ENCODE measurements around the gene PPP1R18.
A peak's percentile ranks its signal among the peaks of the same experiment; 100 is the strongest.
"Not testable (repeated sequence)": the region's sequence is repeated elsewhere in the genome, so short reads cannot be mapped to it uniquely, and the experiment has no call there.

The PPP1R18 gene

GRCh38 chr6:30719791-30720737 is 33.6 kb upstream of the PPP1R18 start, which contains the start of gene TUBB:
TUBB (plus strand) TSS chr6:30720352; CDS start chr6:30720507, 155 bp downstream.
- peak; percentile 93 for DNase-seq (ENCODE audit: insufficient read length, low spot score)
- peak; percentile 81 for FAIRE-seq

DNA sequence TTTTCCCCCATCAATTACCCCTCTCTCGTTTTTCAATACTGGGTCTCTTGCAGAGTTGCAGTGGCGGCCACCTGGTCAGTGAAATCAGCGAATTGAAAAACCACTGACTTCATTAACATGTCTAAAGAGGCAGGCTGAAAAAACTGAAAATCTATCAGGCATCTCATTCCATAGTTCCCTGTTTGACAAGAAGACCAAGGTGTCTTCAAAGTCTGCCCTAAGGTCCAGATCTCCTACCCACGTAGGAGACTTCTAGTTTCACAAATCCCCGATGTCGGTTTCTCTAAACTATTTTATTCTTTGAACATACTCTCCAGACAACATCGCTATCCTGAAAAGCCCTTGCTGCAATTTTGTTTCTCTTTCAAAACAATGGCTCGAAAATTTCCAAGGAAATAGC is 32.9 kb upstream of the PPP1R18 start:
- FAIRE-seq (no peak), DNase-seq (ENCODE audit: insufficient read length, low spot score) (no peak)

- DNase-seq (ENCODE audit: insufficient read length, low spot score) = not testable (repeated sequence)
These were observed 31.6 kb upstream of the PPP1R18 start for GRCh38 chr6:30717845-30718720.

DNA sequence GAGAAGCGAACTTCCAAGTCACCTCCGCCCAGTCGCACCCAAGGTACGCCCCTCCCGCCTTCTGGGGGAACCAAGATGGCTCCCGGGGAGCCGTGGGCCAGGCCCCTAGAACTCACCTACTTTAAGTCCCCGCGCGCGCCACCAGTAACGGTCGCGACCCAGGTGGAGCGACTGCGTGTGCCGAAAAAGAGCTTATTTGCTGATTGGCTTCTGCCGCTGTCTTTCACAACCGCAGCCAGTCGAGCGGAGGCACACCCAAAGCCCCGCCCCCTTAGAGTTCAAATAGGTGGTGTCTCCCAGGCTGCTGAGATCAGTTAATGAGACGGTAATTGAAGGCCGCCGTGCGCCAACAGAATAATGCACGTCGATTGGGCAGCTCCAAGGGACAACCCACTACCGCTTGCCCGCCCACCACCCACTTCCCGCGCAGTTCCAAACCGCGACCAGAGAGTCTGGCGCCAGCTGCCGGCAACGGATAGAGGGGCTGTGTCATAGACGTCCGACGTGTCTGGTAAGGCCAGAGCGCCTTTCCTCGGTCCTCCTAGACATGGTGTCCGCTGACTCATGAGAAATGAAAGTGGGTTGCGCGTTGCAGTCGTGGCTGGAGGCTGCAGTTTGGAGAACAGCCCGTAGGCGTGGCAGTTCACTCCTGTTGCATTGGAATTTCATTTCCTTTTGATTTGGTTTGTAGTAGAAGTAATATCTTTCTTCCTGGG is 30.8 kb upstream of the PPP1R18 start, which contains the start of gene MDC1:
Gene MDC1, minus strand, starts transcription at position 153 of the 716 bp plus-strand sequence. CDS start 2,106 bp downstream, outside the sequence.
- peak; percentile 97 for DNase-seq (ENCODE audit: insufficient read length, low spot score)
- peak; percentile 92 for FAIRE-seq

More at GRCh38 chr6:30717845-30718720, 31.6 kb upstream of the PPP1R18 start:
- not testable (repeated sequence) for FAIRE-seq

GRCh38 chr6:30716879-30717128 is 30.4 kb upstream of the PPP1R18 start:
- FAIRE-seq (no peak), DNase-seq (ENCODE audit: insufficient read length, low spot score) (no peak)

DNA sequence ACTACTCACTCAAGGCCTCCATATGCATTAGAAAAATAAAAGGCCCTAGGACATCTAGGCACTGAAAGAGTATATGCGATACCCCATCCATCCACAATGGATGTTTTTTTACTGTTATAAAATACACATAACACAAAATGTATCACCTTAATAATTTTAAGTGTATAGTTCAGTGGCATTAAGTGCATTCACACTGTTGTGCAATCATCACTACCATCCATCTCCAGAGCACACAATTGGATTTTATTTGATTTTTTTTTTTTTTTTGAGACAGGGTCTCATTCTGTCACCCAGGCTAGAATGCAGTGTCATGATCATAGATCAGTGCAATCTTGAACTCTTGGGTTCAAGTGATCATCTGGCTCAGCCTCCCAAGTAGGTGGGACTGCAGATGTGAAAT is 27.8 kb upstream of the PPP1R18 start:
- DNase-seq (ENCODE audit: insufficient read length, low spot score) (no peak), FAIRE-seq (no peak)

GRCh38 chr6:30712441-30712945 is 26.0 kb upstream of the PPP1R18 start:
- FAIRE-seq = no peak
- no peak for DNase-seq (ENCODE audit: insufficient read length, low spot score)

DNA sequence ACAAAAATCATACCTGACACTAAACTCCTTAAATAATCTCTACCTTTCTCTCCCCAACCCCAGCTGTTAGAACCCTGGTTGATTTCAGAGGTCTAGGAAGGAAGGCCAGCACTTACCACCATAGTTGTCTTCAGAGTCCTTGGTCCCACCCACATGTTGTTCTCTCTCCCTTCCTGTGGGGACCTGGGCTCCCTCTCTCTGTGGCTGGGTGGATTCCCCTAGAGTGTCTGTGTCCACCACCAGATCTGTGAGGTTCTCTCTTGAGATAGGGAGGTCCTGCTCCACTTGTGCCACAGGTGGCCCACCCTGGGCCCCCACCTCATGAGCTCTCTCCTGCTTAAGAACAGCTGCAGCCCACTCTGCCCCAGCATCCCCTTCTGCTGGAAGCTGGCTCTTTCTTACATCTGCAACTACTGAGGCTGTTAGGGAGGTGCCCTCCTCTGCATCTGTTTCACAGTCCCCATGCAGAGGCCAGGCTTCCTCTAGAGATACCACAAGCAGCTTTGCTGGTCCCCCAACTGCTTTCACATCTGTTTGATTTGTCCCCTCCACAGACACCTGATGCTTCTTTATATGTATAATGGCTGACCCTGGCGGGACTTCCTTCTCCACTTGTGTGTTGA is 25.4 kb upstream of the PPP1R18 start:
- DNase-seq (ENCODE audit: insufficient read length, low spot score) (no peak), FAIRE-seq (no peak)

- DNase-seq (ENCODE audit: insufficient read length, low spot score) (no peak), FAIRE-seq (no peak)
These were observed 22.8 kb upstream of the PPP1R18 start for GRCh38 chr6:30709101-30709868.

DNA sequence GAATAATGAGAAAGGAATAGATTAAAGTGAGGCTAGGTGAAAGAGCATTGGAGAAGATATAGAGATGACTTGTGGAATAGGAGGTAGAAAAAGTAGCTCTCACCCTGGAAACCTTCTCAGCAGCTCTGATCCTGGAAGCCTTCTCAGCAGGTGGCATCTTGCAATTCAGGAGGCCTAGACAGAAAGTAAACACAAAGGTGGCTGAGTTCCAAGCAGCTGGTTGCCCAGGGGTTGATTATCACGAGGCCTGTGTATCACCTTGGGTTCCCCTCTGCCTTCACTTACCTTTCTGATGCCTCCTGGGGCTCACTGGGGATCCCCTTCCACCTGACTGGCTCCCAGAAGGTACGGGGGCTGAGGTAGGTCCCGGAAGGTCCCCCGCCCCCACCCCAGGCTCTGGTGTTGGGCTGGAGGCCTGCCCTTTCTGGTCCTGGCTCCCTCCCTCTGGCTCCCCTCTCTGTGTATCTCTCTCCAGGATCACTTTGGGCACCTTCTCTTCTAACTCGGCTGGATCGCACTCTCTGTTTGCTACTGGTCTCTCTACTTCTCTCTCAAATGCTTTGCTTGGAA is 20.9 kb upstream of the PPP1R18 start:
- no peak for DNase-seq (ENCODE audit: insufficient read length, low spot score)
- no peak for FAIRE-seq

- DNase-seq (ENCODE audit: insufficient read length, low spot score) (no peak), FAIRE-seq (no peak)
These were observed 19.2 kb upstream of the PPP1R18 start for GRCh38 chr6:30705620-30706019.

GRCh38 chr6:30703821-30704220 is 17.4 kb upstream of the PPP1R18 start:
- no peak for FAIRE-seq

DNA sequence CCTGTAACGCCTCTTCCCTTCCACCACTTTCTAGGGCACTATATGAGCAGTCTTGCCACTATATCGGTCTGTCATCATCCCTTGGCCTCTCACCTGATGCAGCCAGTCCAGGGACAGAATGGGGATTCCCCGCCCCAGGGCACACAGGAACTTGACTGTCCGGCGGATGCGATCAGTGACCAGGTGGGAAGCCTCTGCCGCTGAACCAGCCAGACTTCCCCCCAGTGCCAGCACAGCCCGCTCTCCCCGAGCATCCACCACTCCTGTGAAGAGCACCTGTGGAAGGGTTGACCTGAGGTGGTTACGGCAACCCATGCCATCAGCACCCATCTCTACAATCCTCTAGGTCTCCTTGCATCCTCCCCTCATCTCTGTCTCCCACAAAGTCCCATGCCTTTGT is 16.6 kb upstream of the PPP1R18 start:
- FAIRE-seq = no peak
- DNase-seq (ENCODE audit: insufficient read length, low spot score) = no peak

More at GRCh38 chr6:30703821-30704220, 17.4 kb upstream of the PPP1R18 start:
- DNase-seq (ENCODE audit: insufficient read length, low spot score) = no peak

GRCh38 chr6:30700340-30700739 is 13.9 kb upstream of the PPP1R18 start:
- DNase-seq (ENCODE audit: insufficient read length, low spot score) (no peak), FAIRE-seq (no peak)

- no peak for FAIRE-seq
- no peak for DNase-seq (ENCODE audit: insufficient read length, low spot score)
These were observed 10.0 kb upstream of the PPP1R18 start for GRCh38 chr6:30696432-30696831.

DNA sequence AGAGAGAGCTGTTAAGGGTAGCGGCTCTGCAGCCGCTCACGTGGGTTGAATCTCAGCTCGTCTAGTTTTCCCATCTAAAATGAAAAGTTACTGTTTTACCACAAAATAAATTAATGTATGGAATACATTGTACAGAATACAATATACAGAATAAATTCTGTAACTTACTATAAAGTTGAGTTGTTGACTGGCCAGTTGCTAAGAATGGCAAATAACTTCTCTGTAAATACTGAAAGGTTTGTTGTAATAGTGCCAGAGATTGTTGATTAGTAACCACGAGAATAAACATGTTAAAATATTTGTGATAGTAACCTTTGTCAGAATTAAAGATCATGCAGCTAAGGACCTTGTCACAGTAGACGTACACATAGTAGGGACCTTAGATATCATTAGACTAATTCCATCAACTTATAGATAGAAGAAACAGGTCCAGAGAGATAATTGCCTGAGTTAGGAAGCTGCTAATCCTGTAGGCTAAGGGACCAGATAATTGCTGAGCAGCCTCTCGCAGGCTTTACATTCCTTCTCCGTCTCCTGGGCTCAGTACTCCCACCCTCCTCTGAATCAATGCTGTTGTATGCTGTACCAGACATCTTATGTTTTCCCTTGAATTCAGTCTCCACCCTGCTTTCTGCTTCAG is 4.9 kb upstream of the PPP1R18 start:
- FAIRE-seq (no peak), DNase-seq (ENCODE audit: insufficient read length, low spot score) (no peak)

DNA sequence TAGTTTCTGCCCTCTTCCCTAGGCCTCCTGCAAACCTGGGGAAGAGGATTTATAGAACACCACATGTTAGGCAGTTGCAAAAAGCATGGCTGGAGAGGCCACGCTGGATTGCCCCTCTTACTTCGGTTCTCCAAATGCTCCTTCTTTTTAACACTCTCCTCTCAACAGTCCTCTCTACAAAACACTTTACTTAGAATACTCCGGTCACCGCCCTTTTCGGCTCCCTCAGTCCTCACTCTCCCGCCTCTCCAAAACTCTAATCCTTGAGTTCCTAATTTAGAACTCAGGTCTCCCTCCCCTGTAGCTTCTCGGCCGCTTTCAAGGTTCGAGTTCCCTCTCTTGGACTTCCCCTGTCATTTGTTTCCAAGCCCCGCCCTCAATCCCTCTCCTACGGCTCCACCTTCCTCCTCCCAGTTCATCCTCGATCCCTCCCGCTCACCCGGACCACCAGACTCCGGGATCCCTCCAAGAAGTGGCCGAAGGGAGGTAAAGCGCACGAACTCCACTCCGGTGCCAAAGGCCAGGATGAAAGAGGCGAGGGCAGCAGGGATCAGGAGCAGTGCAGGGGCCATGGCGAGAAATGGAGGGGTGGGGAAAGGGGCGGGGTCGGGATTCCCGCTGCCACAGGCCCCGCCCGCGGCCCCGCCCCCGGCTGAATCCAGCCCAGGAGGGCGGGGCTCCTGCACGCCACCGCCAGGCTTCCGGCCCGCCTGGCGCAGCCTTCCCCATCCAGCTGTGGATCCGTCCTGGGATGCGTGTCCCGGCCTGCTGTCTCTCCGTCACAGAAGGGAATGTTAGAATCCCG is 4.2 kb upstream of the PPP1R18 start, which contains the start of gene NRM:
Gene NRM, minus strand, starts transcription at position 582 of the 805 bp plus-strand sequence. Its CDS starts 10 bp downstream, at position 572.
- DNase-seq (ENCODE audit: insufficient read length, low spot score) (peak; percentile 87), FAIRE-seq (peak; percentile 54)

- FAIRE-seq = no peak
- no peak for DNase-seq (ENCODE audit: insufficient read length, low spot score)
These were observed 3.5 kb upstream of the PPP1R18 start for GRCh38 chr6:30689985-30690384.
